Left lobe of liver (tissue), 2 donors: ENCODE results near the gene CCDC27. TPM values are rescaled to one million over a fixed set of nuclear protein-coding genes. Genes with fewer than 3 reads are reported as not detected.
"Not testable (repeated sequence)": the region's sequence is repeated elsewhere in the genome, so short reads cannot be mapped to it uniquely, and the experiment has no call there.

Source experiments
- ATAC-seq: fragments of 200-7000 bp; cut with Tn5 transposase; one replicate; pipeline ENCODE4 v1.9.1; 2020; ENCODE audit warnings: mild to moderate bottlenecking, moderate library complexity
- DNase-seq: peaks from one replicate; pipeline ENCODE4 v3.0.0-alpha.2; 2020; ENCODE audit warnings: low spot score
- total RNA-seq: library from RNA; stranded (reverse); gene quantifications from one replicate; pipeline ENCODE4 v1.2.1, GENCODE V29; 2021
- donor health status: DM: no; HTN: no; CAD: no; lungs with moderate emphysema.
- donor health status: DM: no; HTN: yes; CAD: no.

The CCDC27 gene
- total RNA-seq, 1 donor from 2014 or later, result not detected

DNA sequence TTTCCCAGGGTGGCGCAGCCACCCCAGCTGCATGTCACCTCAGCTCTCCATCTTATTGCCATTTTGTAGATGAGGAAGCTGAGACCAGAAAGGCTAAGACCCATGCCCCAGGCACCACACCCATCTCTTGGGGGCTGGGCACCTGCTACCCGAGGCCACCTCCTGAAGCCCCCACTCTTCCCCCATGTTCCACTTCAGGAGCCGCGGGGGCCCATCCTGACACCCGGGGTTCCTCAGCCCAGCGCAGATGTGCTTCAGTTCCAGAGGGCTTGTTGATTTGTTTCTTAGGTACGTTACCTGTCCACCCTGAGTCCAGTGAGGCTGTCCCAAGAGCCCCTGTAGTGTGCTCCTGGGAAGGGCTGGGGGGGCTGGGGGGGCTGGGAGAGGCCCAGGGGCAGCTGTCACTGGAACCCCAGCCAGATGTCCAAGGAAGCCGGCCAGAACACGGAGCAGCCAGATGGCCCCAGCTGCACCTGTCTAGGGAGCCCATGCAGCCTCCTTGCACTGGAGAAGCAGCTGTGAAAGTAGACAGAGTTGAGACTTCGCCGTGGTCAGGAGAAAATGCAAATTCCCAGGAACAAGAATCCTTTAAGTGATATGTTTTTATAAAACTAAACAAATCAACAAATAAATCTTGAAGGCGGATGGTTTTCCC, 17.1 kb upstream of the CCDC27 start:
- DNase-seq (no peak), ATAC-seq (no peak)

DNA sequence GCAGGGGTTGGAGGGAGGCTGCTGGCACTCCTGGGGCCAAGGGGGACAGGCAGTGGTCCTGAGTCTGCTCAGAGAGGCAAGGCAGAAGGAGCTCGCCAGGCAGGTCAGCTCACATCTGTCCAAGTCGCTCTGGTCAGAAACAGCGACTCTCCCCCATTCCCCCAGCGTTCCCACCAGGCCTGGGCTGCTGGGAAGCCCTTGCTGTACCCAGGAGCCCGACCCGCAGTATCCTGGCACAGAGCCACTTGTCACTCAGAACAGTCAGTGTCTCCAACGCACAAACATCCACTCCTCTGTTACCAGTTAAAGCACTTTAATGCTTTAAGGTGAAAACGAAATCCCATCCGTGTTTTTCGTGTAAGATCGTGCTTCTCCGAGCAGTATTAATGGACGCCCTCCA, 16.6 kb upstream of the CCDC27 start:
- DNase-seq (no peak), ATAC-seq (no peak)

- no peak for ATAC-seq
- DNase-seq, result no peak
Observed at GRCh38 chr1:3736131-3736561, 16.1 kb upstream of the CCDC27 start.

- ATAC-seq, result no peak
- no peak for DNase-seq
Observed at GRCh38 chr1:3736708-3737107, 15.5 kb upstream of the CCDC27 start.

DNA sequence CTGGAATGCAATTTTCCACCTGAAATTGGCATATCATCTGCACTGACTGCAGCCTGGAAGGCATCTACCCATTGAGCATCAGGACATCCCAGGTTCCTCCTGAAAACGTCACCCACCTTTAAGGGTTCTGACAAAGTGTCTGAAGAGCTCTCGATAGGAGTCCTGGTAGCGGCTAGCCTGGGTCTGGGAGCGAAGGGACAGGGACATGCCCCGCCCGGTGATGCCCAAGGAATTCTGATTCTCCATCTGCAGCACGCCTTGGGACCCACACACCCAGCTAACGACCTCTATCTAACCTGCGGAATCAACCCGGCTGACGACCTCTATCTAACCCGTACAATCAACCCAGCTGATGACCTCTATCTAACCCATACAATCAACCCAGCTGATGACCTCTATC, 13.3 kb upstream of the CCDC27 start:
- DNase-seq (no peak), ATAC-seq (no peak)

- DNase-seq, result peak; percentile 88
Observed at GRCh38 chr1:3740042-3740441, 12.2 kb upstream of the CCDC27 start.

DNA sequence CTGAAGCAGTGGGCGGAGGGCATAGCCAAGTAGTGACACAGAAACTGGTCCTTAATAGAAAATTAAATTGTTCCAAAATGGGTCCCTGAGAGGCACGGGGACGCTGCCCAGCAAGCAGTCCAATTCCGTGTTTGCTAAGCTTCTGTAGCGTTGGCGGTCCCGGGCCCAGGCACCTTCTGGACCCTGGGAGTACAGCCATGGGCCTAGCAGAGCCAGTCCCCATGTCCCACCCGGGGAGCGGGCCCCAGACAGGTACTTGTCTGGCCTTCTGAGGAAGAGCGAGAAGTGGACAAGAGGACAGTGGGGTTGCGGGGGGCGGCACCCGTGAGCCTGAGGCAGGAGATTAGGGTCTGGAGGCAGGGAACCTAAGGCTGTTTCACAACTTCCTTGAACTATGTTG, 11.5 kb upstream of the CCDC27 start:
- no peak for DNase-seq
- no peak for ATAC-seq

More at GRCh38 chr1:3740042-3740441, 12.2 kb upstream of the CCDC27 start:
- peak; percentile 98 for ATAC-seq

DNA sequence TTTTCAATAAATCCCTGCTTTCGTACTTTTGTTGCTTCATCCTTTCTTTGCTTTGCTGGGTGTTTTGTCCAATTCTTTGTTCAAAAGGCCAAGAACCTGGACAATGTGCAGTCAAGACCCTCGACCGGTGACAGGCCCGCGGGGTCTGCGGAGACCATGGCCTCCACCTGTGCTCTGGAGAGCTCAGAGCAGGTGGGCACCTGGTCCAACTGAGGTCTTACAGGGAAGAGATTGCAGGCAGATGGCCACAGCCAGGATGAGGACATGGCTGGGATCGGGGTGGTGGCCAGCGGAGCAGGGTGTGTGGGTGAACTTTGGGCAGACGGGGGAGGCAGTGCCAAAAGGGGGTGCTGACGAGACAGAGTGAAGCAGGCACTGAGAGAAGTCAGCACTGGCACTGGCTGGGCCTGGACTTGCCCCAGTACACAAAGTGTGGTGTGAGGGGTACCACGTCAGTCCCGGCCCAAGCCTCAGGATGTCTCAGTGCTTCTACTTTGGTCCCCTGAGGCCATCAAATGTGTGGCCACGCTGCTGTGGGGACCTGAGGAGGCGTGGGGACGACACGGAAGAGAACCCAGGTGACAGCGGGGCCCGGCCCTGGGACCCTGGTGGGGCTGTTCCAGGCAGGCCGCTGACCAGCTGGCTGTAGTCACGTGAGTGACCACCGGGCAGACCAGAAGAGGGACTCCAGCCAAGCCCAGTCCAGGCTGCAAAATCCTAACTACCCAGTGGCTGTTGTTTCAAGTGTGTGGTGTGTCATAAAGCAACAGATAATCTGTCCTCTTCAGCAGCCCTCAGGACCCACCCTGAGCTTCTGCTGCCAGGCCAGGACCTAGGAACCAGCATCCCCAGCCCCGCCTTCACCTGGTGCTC, 10.4 kb upstream of the CCDC27 start:
- no peak for ATAC-seq
- DNase-seq, result no peak

- DNase-seq (no peak), ATAC-seq (no peak)
Observed at GRCh38 chr1:3742439-3743298, 9.6 kb upstream of the CCDC27 start.

DNA sequence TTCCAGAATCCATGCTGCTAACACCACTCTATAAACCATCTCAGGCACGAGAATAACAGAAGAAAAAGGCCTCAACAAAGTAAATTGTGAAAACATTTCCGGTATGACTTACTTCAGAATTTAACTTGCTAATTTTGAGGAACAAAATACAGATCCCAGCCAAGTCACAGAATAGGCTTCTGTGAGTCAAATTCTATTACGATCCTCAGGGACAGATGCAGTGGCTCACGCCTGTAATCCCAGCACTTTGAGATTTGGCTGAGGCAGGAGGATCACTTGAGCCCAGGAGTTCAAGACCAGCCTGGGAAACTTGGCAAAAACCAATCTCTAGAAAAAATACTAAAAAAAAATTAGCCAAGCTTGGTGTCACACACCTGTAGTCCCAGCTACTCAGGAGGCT, 8.8 kb upstream of the CCDC27 start:
- ATAC-seq, result no peak
- DNase-seq, result no peak

DNA sequence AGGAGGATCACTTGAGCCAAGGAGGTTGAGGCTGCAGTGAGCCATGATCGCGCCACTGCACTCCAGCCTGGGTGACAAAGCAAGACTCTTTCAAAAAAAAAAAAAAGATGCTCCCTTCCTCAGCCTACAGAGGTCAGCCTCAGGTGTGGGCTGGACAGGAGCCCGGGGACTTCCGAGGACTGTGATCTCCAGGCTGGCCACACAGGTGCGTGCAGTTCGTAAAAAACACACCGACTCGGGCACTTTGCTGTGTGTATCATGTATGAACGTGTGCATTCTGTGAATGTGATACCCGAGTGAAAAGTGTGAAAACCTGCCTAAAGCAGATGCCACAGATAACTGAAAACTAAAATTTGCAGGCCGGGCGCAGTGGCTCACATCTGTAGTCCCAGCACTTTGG, 8.4 kb upstream of the CCDC27 start:
- DNase-seq, result no peak
- no peak for ATAC-seq

DNA sequence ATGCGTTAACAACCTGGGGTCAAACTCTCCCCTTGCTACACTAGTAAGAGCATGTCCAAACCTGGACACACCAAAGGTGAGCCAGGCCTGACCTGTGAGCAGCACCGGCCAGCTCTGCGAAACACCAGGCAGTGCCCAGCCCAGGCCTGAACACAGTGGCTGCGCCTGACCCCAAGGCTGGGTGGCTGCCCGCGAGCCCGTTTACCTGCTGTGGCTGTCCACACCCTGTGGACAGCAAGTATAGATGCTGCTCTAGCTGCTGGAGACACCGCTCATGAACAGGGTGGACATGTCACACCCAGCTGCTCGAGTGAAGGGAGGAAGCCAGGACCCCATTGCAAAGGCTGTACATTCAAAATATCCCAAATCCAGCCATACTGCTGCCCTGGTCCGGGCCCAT, 7.6 kb upstream of the CCDC27 start:
- DNase-seq (no peak), ATAC-seq (no peak)

GRCh38 chr1:3745071-3745470, 7.2 kb upstream of the CCDC27 start:
- DNase-seq (no peak), ATAC-seq (no peak)

GRCh38 chr1:3745590-3746381, 6.5 kb upstream of the CCDC27 start:
- DNase-seq (no peak), ATAC-seq (no peak)

DNA sequence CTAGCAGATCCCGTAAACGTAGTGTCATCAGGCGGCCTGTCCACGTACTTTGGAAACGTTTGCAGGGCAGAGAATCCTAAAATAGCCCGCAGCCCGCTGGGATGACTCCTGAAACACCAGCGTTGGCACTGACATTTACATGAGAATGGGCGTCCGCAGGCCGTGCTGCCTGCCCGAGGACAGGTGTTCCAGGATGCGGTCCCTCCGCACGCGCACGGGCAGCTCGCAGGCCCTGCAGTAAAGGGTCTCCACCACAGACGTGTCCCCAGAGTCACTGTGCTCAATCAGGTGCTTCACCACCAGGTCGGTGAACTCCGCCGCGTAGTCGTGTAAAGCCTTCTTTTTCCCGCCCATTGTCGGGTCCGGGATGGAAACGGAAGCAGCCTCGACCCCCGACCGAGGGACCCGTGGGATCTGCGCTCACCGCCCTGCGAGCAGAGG, 5.8 kb upstream of the CCDC27 start:
- DNase-seq, result no peak
- peak; percentile 12 for ATAC-seq

DNA sequence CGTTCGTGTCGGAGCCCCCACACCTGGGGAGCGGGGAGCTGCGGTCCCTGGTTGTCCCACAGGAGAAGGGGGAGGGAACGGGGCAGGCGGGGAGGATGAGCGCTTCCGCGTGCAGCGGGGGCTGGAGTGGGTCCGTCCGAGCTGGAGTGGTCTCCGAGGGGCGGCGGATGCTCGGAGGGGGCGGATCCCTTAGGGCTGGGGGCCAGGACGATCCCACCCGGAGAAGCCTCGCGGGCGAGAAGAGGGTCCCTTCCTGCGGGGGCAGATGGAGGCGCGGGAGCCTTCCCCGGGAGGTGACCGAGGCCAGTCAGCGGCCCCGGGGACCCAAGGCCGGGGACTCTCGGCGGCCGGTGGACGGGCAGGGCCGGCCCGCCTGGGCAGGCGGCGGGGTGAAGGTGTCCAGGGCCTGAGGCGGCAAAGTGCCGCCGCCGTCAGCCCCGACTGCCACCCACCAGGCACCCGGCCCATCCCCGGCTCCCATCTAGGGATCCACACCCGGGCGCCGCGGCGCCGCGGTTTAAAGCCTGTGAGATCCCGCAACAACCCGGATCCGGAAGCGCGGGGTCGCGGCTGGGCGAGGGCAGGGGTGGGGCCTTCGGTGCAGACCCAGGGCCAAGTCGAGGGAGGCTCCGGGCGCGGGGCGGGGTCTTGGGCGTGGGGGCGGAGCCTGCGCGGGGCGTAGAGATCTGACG, 5.3 kb upstream of the CCDC27 start:
- peak; percentile 91 for DNase-seq
- peak; percentile 99 for ATAC-seq

DNA sequence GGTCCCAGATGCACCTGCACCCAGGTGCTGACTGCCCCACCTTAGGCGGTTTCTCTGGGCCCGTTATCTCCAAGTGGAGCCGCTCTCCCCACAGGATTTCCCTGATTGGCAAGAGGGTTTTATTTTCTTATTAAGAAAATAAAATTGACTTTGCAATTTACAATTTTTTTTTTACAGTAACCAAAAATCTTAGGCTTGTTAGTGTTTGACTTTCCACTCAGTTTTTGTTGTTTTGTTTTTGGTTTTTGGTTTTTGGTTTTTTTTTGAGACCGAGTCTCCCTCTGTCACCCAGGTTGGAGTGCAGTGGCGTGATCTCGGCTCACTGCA, 4.8 kb upstream of the CCDC27 start:
- ATAC-seq (no peak), DNase-seq (no peak)

DNA sequence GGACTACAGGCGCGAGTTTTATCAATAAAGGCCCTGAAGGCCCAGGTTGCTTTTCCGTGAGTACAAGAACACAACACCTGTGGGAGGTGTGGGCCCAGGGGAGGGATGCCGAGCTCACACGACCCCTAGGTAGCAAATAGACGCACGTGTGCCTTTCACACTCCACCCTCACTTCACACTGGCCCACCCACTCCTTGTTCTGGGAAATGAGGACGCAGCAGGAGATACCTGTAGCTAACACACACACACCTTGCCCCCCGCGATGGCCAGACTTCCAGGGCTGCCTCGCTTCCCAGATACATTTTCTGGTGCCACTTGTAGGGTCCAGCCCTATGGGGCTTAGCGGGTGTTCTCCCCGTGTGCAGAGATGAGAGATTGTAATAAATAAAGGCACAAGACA, 4.3 kb upstream of the CCDC27 start:
- no peak for DNase-seq

DNA sequence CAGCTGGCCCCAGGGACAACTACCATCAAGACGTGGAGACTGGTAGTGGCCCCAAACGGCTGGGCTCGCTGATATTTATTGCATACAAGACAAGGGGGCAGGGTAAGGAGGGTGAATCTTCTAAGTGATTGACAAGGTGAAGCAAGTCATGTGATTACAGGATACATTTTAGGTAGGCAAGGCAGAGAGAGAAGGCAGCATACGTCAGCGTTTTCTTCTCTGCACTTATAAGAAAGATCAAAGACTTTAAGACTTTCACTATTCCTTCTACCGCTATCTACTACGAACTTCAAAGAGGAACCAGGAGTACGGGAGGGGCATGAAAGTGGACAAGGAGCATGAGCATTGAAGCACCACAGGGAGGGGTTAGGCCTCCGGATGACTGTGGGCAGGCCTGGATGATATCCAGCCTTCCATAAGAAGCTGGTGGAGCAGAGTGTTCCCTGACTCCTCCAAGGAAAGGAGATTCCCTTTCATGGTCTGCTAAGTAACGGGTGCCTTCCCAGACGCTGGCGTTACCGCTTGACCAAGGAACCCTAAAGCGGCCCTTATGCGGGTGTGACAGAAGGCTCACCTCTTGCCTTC, 3.8 kb upstream of the CCDC27 start:
- not testable (repeated sequence) for ATAC-seq

More for the DNA sequence above, 4.3 kb upstream of the CCDC27 start:
- no peak for ATAC-seq

GRCh38 chr1:3749512-3749911, 2.7 kb upstream of the CCDC27 start:
- DNase-seq (no peak), ATAC-seq (no peak)

More for the DNA sequence above, 3.8 kb upstream of the CCDC27 start:
- DNase-seq, result not testable (repeated sequence)
